ENCODE data around the gene KCNG3. TPM values are rescaled to one million over a fixed set of nuclear protein-coding genes. Genes with fewer than 3 reads are reported as not detected.

The KCNG3 gene
- total RNA-seq, result not detected in 2 replicates

GRCh38 chr2:42493468-42494354 is at the start of gene KCNG3:
TSS of gene KCNG3 (minus strand) at chr2:42493982. CDS start at chr2:42493501, 481 bp downstream.

Other genes with a start within 250 kb of the KCNG3 start
- gene COX7A2L, start 132.8 kb downstream of the KCNG3 start, total RNA-seq, result 157 and 244 TPM in 2 replicates
- gene MTA3, start 74.7 kb upstream of the KCNG3 start, total RNA-seq, result 16.5 and 18.4 TPM in 2 replicates

Data from pericardium fibroblast (primary cell).